T-cell (primary cell): Measurements from ENCODE around the gene CDH4. TPM values are rescaled to one million over a fixed set of nuclear protein-coding genes. Genes with fewer than 3 reads are reported as not detected.

Experiments
- ATAC-seq, 4 experiments: fragments of 200-7000 bp in 3 of 4; fragments of 150-1000 bp in 1 of 4; cut with Tn5 transposase; replicated peaks in 1 of 4; 1 replicate in 3 of 4; 2 replicates in 1 of 4; pipeline ENCODE4 v1.10.0; 2021; ENCODE audit warnings: moderate library complexity in 3 of 4, mild to moderate bottlenecking in 2 of 4, moderate number of reproducible peaks in 1 of 4
- CTCF ChIA-PET, 2 donors: fragments of 300-600 bp; sonication (Branson Sonifier 250); formaldehyde crosslinking; loops; one replicate each; lab custom pipeline; 2022; ENCODE audit warnings: antibody characterized with exemption in 2 of 2; lab: Charles Lee
- POLR2A ChIA-PET, 2 donors: fragments of 300-600 bp; sonication (Branson Sonifier 250); formaldehyde crosslinking; loops; one replicate each; lab custom pipeline; 2022; ENCODE audit warnings: antibody characterized with exemption in 2 of 2; lab: Charles Lee
- DNase-seq, 35 experiments: peaks; one replicate each; pipeline versions ENCODE4 v3.0.0 to v3.0.0-alpha.2; 2013 to 2023
- H3K27ac ChIP-seq: one replicate; pipeline ENCODE4 v1.5.1; 2013; ENCODE audit warnings: low read length
- H3K27me3 ChIP-seq, 2 experiments: replicated peaks in 1 of 2; 1 replicate in 1 of 2; 2 replicates in 1 of 2; pipeline versions ENCODE4 v1.6.1 to v1.7.0; 2013; ENCODE audit warnings: low read length in 1 of 2, mixed read lengths in 1 of 2; ENCODE audit not compliant: control insufficient read depth in 2 of 2, insufficient read depth in 2 of 2; ENCODE audit errors: extremely low read depth in 1 of 2
- H3K36me3 ChIP-seq, 2 donors: 1 replicate in 1 of 2; 2 replicates in 1 of 2; pipeline versions ENCODE4 v1.6.1 to v1.7.0; 2013; ENCODE audit warnings: low read length in 1 of 2; ENCODE audit not compliant: control insufficient read depth in 2 of 2, insufficient read depth in 1 of 2; ENCODE audit errors: extremely low read depth in 1 of 2
- H3K4me1 ChIP-seq, 2 experiments: 1 replicate in 1 of 2; 2 replicates in 1 of 2; pipeline versions ENCODE4 v1.6.1 to v1.7.0; 2013; ENCODE audit warnings: low read length in 2 of 2, mixed read lengths in 1 of 2; ENCODE audit not compliant: insufficient read depth in 2 of 2, control insufficient read depth in 1 of 2; ENCODE audit errors: extremely low read depth in 1 of 2
- H3K4me3 ChIP-seq, 2 donors: 1 replicate in 1 of 2; 2 replicates in 1 of 2; pipeline versions ENCODE4 v1.5.1 to v1.7.0; 2013; ENCODE audit warnings: mild to moderate bottlenecking in 2 of 2, low read length in 1 of 2, moderate library complexity in 1 of 2; ENCODE audit not compliant: control insufficient read depth in 1 of 2; ENCODE audit errors: extremely low read depth in 1 of 2
- H3K9me3 ChIP-seq: 2 replicates; pipeline ENCODE4 v1.7.0; 2013
- H3K27ac Mint-ChIP-seq, 2 donors: one replicate each; pipeline ENCODE4 v1.8.0; 2020 to 2021; ENCODE audit warnings: mild to moderate bottlenecking in 2 of 2, mixed read lengths in 2 of 2
- H3K27me3 Mint-ChIP-seq, 2 donors: one replicate each; pipeline ENCODE4 v1.8.0; 2021 to 2022; ENCODE audit warnings: mixed read lengths in 2 of 2
- H3K36me3 Mint-ChIP-seq: one replicate; pipeline ENCODE4 v1.8.0; 2021; ENCODE audit warnings: mixed read lengths
- H3K4me1 Mint-ChIP-seq, 3 donors: one replicate each; pipeline ENCODE4 v1.8.0; 2020 to 2022; ENCODE audit warnings: mixed read lengths in 3 of 3, mild to moderate bottlenecking in 1 of 3
- H3K4me3 Mint-ChIP-seq, 3 donors: one replicate each; pipeline ENCODE4 v1.8.0; 2020 to 2022; ENCODE audit warnings: mild to moderate bottlenecking in 3 of 3, mixed read lengths in 3 of 3, moderate library complexity in 3 of 3
- H3K9me3 Mint-ChIP-seq, 3 donors: one replicate each; pipeline ENCODE4 v1.8.0; 2020 to 2022; ENCODE audit warnings: mixed read lengths in 3 of 3
- whole genome bisulfite sequencing: methylation state at CpG from one replicate; pipeline ENCODE4 v1.1.5; 2013; ENCODE audit warnings: missing lambda C conversion rate; ENCODE audit not compliant: insufficient coverage; 5-methylcytosine and 5-hydroxymethylcytosine counted together
- total RNA-seq, 35 experiments: library from RNA in 6 of 35; stranded (reverse) in 6 of 35; fragments of 120-200 nt in 1 of 35; gene quantifications; one replicate each; pipeline versions ENCODE4 v1.2.1 to v1.2.4 and lab custom pipeline; 2013 to 2026

CDH4 gene
- total RNA-seq, 5 donors from 2014 or later (not counting 1 experiment from before 2014, with no cell fraction given): 0.06 to 0.64 (median 0.14) TPM

- no peaks in the 10 kb centered on the region for H3K9me3 ChIP-seq
- no peak for ATAC-seq
Observed at GRCh38 chr20:61295249-61295648, 43.2 kb downstream of the CDH4 start.

GRCh38 chr20:61295682-61296628 lies 43.9 kb downstream of the CDH4 start:
- no peaks in the 10 kb centered on the region for H3K36me3 Mint-ChIP-seq
- H3K36me3 ChIP-seq: no peaks in the 10 kb centered on the region
- no peak overlapping the region for H3K27ac ChIP-seq
- DNase-seq (no peak), ATAC-seq (no peak)
- no peak overlapping the region for H3K4me3 ChIP-seq
- H3K27me3 Mint-ChIP-seq: peaks cover 0 to 1% of the 10 kb centered on the region in 2 donors
- ChIA-PET CTCF (no interaction called here), POLR2A (no interaction called here)
- H3K27me3 ChIP-seq: peaks cover 0 to 11% of the 10 kb centered on the region in 2 experiments
- no peaks in the 10 kb centered on the region for H3K4me1 ChIP-seq
- no peak overlapping the region for H3K27ac Mint-ChIP-seq
- 83% methylated on average over 9 of the region's 33 CpGs for WGBS
- no peaks in the 10 kb centered on the region for H3K9me3 Mint-ChIP-seq
- no peak overlapping the region for H3K4me3 Mint-ChIP-seq
- no peaks in the 10 kb centered on the region for H3K4me1 Mint-ChIP-seq
- H3K9me3 ChIP-seq: no peaks in the 10 kb centered on the region

More at GRCh38 chr20:61295249-61295648, 43.2 kb downstream of the CDH4 start:
- Mint-ChIP-seq H3K9me3 (no peaks in the 10 kb centered on the region), H3K36me3 (no peaks in the 10 kb centered on the region), H3K4me1 (no peaks in the 10 kb centered on the region), H3K27ac (no peak overlapping the region), H3K27me3 (peaks cover 0 to 1% of the 10 kb centered on the region in 2 donors), H3K4me3 (no peak overlapping the region)
- ChIA-PET POLR2A (no interaction called here), CTCF (no interaction called here)
- no peak overlapping the region for H3K27ac ChIP-seq
- no peak overlapping the region for H3K4me3 ChIP-seq
- H3K36me3 ChIP-seq: no peaks in the 10 kb centered on the region
- no peaks in the 10 kb centered on the region for H3K4me1 ChIP-seq
- no peak for DNase-seq
- H3K27me3 ChIP-seq: peaks cover 0 to 8% of the 10 kb centered on the region in 2 experiments
- 96% methylated on average over 8 of the region's 13 CpGs for WGBS

GRCh38 chr20:61296629-61297019 lies 44.6 kb downstream of the CDH4 start:
- H3K36me3 Mint-ChIP-seq: no peaks in the 10 kb centered on the region
- POLR2A ChIA-PET: no interaction called here
- 72% methylated on average over 13 of the region's 14 CpGs for WGBS
- Histone ChIP-seq H3K27ac (no peak overlapping the region), H3K9me3 (no peaks in the 10 kb centered on the region), H3K4me1 (no peaks in the 10 kb centered on the region), H3K4me3 (no peak overlapping the region), H3K36me3 (no peaks in the 10 kb centered on the region), H3K27me3 (peaks cover 0 to 11% of the 10 kb centered on the region in 2 experiments)
- CTCF ChIA-PET: no interaction called here
- peaks cover 0 to 1% of the 10 kb centered on the region in 2 donors for H3K27me3 Mint-ChIP-seq
- ATAC-seq (no peak), DNase-seq (no peak)
- H3K9me3 Mint-ChIP-seq: no peaks in the 10 kb centered on the region
- H3K27ac Mint-ChIP-seq: no peak overlapping the region
- no peak overlapping the region for H3K4me3 Mint-ChIP-seq
- no peaks in the 10 kb centered on the region for H3K4me1 Mint-ChIP-seq

GRCh38 chr20:61297491-61297890 lies 45.4 kb downstream of the CDH4 start:
- no peak for ATAC-seq
- CTCF ChIA-PET: no interaction called here
- POLR2A ChIA-PET: no interaction called here
- Mint-ChIP-seq H3K27ac (no peak overlapping the region), H3K36me3 (no peaks in the 10 kb centered on the region), H3K4me3 (no peak overlapping the region), H3K9me3 (no peaks in the 10 kb centered on the region), H3K4me1 (no peaks in the 10 kb centered on the region), H3K27me3 (peaks cover 0 to 1% of the 10 kb centered on the region in 2 donors)
- no peak overlapping the region for H3K4me3 ChIP-seq
- no peak for DNase-seq
- WGBS: 93% methylated on average over 16 of the region's 16 CpGs
- no peaks in the 10 kb centered on the region for H3K4me1 ChIP-seq
- no peaks in the 10 kb centered on the region for H3K36me3 ChIP-seq
- H3K27ac ChIP-seq: no peak overlapping the region
- peaks cover 0 to 11% of the 10 kb centered on the region in 2 experiments for H3K27me3 ChIP-seq
- H3K9me3 ChIP-seq: no peaks in the 10 kb centered on the region

- Histone ChIP-seq H3K27ac (no peak overlapping the region), H3K4me1 (no peaks in the 10 kb centered on the region), H3K9me3 (no peaks in the 10 kb centered on the region), H3K27me3 (peaks cover 0 to 10% of the 10 kb centered on the region in 2 experiments), H3K4me3 (no peak overlapping the region), H3K36me3 (no peaks in the 10 kb centered on the region)
- H3K4me1 Mint-ChIP-seq: no peaks in the 10 kb centered on the region
- CTCF ChIA-PET: no interaction called here
- no peak overlapping the region for H3K27ac Mint-ChIP-seq
- ATAC-seq (no peak), DNase-seq (no peak)
- POLR2A ChIA-PET: no interaction called here
- H3K36me3 Mint-ChIP-seq: no peaks in the 10 kb centered on the region
- WGBS: 81% methylated on average over 11 of the region's 17 CpGs
- peaks cover 0 to 1% of the 10 kb centered on the region in 2 donors for H3K27me3 Mint-ChIP-seq
- no peak overlapping the region for H3K4me3 Mint-ChIP-seq
- H3K9me3 Mint-ChIP-seq: no peaks in the 10 kb centered on the region
Observed at GRCh38 chr20:61297986-61298385, 45.9 kb downstream of the CDH4 start.

GRCh38 chr20:61298661-61299060 lies 46.6 kb downstream of the CDH4 start:
- Histone ChIP-seq H3K27me3 (peaks cover 0 to 7% of the 10 kb centered on the region in 2 experiments), H3K4me1 (no peaks in the 10 kb centered on the region), H3K36me3 (no peaks in the 10 kb centered on the region), H3K9me3 (no peaks in the 10 kb centered on the region), H3K27ac (no peak overlapping the region), H3K4me3 (no peak overlapping the region)
- ChIA-PET POLR2A (no interaction called here), CTCF (no interaction called here)
- DNase-seq (no peak), ATAC-seq (no peak)
- Mint-ChIP-seq H3K4me1 (no peaks in the 10 kb centered on the region), H3K27ac (no peak overlapping the region), H3K36me3 (no peaks in the 10 kb centered on the region), H3K27me3 (peaks cover 0 to under 1% of the 10 kb centered on the region in 2 donors), H3K9me3 (no peaks in the 10 kb centered on the region), H3K4me3 (no peak overlapping the region)
- 87% methylated on average over 5 of the region's 6 CpGs for WGBS
